PFSK-1 (cell line): ENCODE data around the gene PNISR.

Experiments
- FOXP2 ChIP-seq: optimal IDR thresholded peaks from 2 replicates; pipeline ENCODE3; 2011; ENCODE audit warnings: borderline replicate concordance, control low read depth, inconsistent platforms; ENCODE audit not compliant: insufficient read depth; ENCODE audit errors: extremely low read length, extremely low read depth
- POLR2AphosphoS5 ChIP-seq: IDR thresholded peaks from 2 replicates; pipeline ENCODE4 v1.6.1; 2012; ENCODE audit warnings: low read depth, mild to moderate bottlenecking, control low read depth, low read length, moderate library complexity
- REST ChIP-seq, 2 experiments: IDR thresholded peaks; 2 replicates each; pipeline versions ENCODE4 v1.6.1 to v1.8.0; 2011 to 2012; ENCODE audit warnings: low read depth in 2 of 2, low read length in 2 of 2, control low read depth in 1 of 2, inconsistent platforms in 1 of 2, mild to moderate bottlenecking in 1 of 2, moderate library complexity in 1 of 2; ENCODE audit not compliant: insufficient read depth in 1 of 2
- SIN3A ChIP-seq: IDR thresholded peaks from 2 replicates; pipeline ENCODE4 v1.6.1; 2012; ENCODE audit warnings: mild to moderate bottlenecking, low read length, moderate library complexity, borderline replicate concordance; ENCODE audit not compliant: insufficient read depth
- TAF1 ChIP-seq: IDR thresholded peaks from 2 replicates; pipeline ENCODE4 v1.6.1; 2012; ENCODE audit warnings: low read length, control low read depth, borderline replicate concordance; ENCODE audit not compliant: insufficient read depth

Gene PNISR

DNA sequence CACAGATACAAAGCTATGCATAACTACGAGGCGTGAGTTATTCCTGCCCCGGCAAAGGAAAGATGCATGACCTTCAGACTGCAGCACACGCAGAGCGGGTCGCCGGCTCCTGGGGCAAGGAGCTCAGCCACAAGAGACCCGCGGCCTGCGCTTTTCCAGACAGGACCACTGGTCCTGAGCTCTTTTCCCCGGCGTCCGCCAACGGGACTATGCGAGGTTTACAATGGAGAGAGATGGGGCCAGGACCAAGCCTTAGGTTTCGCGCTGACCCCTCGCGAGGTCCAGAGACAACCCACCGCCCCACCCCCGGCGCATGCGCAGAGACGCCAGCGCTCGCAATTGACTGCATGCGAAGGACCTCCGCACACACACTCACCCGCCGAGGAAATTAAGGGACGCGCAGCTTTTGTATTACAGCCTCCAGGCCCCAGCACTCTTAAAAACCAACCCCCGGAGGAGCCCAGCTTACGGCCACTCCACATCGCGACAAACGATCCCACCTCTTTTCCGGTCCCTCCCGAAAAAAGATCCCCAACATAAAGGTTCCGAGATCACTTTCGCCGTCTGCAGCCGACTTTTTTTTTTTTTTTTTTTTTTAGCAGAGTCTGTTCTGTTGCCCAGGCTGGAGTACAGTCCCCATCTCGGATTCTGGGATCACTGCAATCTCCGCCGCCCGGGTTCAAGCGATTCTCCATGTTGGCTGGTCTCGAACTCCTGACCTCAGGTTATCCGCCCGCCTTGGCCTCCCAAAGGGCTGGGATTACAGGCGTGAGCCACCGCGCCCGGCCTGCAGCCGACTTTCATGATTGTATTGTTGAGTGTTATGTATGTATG is 31.2 kb downstream of the PNISR start, which contains the start of gene COQ3:
Gene COQ3, minus strand, starts transcription at position 498 of the 834 bp plus-strand sequence. Its CDS starts 16 bp downstream, at position 482.
- no peak for TF ChIP-seq FOXP2
- peak; percentile 76 for TF ChIP-seq TAF1
- TF ChIP-seq POLR2AphosphoS5: peak; percentile 96
- peak in 1 of 2 experiments; percentile 34; a peak in 1 of 4 replicates for TF ChIP-seq REST (IDR thresholded peaks at IDR 0.05; ENCODE audit: insufficient read depth in 1 of 2, low read depth in 2 of 2, low read length in 2 of 2)
- no peak for TF ChIP-seq SIN3A

GRCh38 chr6:99393366-99393697 is 31.8 kb downstream of the PNISR start:
- TF ChIP-seq POLR2AphosphoS5: no peak
- no peak for TF ChIP-seq FOXP2

DNA sequence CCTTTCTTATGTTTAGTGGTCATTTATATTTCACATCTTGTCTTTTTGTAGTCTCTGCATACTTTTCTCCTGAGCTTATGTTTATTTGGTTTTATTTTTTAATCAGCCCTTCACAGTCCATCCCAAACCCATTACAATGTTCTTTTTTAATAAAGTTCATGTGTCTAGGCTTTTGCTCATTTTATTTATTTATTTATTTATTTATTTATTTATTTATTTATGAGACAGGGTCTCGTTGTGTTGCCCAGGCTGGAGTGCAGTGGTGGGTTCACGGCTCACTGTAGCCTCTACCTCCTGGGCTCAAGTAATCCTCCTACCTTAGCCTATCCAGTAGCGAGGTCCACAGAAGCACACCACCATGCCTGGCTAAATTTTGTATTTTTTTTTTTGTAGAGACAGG is 34.2 kb downstream of the PNISR start:
- TF ChIP-seq FOXP2 (no peak), TAF1 (no peak), SIN3A (no peak)

- no peak for TF ChIP-seq SIN3A
- no peak for TF ChIP-seq FOXP2
- TF ChIP-seq POLR2AphosphoS5: no peak
Observed at GRCh38 chr6:99384507-99384906, 40.6 kb downstream of the PNISR start.

DNA sequence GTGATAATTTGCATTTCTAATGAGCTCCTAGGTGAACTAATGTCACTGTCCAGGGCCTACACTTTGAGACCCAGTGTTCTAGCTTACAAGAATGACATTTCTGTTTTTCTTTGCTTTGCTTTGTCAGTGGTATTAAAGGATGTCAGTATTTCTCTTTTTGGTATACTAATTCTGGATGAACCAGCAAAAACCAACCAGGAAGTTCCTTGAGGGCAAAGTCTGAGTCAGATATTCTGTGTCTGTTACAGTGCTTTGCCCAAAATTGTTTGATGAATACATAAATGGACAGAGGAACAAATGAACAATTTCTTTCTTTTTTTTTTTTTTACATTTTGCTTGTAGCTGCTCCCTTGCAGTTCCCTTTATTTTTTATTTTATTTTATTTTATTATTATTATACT is 46.5 kb downstream of the PNISR start:
- no peak for TF ChIP-seq SIN3A
- TF ChIP-seq TAF1: no peak
- no peak for TF ChIP-seq FOXP2
- TF ChIP-seq POLR2AphosphoS5: no peak

DNA sequence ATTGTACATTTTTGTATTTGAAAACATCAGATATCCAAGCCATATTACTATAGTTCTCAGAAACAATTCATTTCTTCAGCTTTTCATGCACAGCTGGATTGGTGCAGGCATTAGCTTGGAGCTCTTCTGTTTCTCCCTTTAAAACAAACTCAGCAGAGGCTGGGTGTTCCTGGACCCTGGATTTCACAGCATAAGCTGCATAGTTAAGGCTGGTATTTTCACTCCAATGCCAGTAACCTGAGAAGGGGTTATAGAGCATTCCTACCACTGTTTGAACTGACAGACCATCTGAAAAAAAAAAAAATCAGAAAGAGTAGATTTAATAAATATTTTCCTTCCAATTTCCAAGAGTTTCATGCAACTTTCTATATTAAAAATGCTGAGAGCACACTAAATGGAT is 55.6 kb downstream of the PNISR start:
- no peak for TF ChIP-seq SIN3A
- no peak for TF ChIP-seq POLR2AphosphoS5
- TF ChIP-seq REST (IDR thresholded peaks at IDR 0.05; ENCODE audit: insufficient read depth in 1 of 2, low read depth in 2 of 2, low read length in 2 of 2): no peak
- no peak for TF ChIP-seq TAF1
- TF ChIP-seq FOXP2: no peak

GRCh38 chr6:99366852-99367251 is 58.3 kb downstream of the PNISR start:
- TF ChIP-seq SIN3A: no peak
- no peak for TF ChIP-seq FOXP2
- TF ChIP-seq TAF1: no peak
- no peak for TF ChIP-seq POLR2AphosphoS5
- no peak for TF ChIP-seq REST (IDR thresholded peaks at IDR 0.05; ENCODE audit: insufficient read depth in 1 of 2, low read depth in 2 of 2, low read length in 2 of 2)
